SU-DHL-6 (cell line): ENCODE data around the gene SHISAL2A.
A peak's percentile ranks its signal among the peaks of the same experiment; 100 is the strongest.

ENCODE experiments used
- H2AFZ ChIP-seq: fragments of 200-600 bp; sonication (generic); 2 replicates; pipeline ENCODE4 v1.6.1; 2014; ENCODE audit warnings: low read depth, mild to moderate bottlenecking, moderate library complexity, mixed read lengths, antibody characterized with exemption, low read length; ENCODE audit not compliant: severe bottlenecking
- H3F3A ChIP-seq: fragments of 200-600 bp; shearing (Covaris generic); 2 replicates; pipeline ENCODE4 v1.6.0; 2016; ENCODE audit warnings: antibody characterized with exemption, mild to moderate bottlenecking; ENCODE audit not compliant: insufficient read depth
- H3K27ac ChIP-seq: fragments of 200-600 bp; sonication (generic); 2 replicates; pipeline ENCODE4 v1.5.1; 2016; ENCODE audit warnings: low read depth, mild to moderate bottlenecking, low read length, moderate library complexity, mixed read lengths
- H3K27me3 ChIP-seq: fragments of 200-600 bp; sonication (generic), shearing (Covaris generic); 2 replicates; pipeline ENCODE4 v1.6.0; 2014; ENCODE audit warnings: mild to moderate bottlenecking, low read length
- H3K36me3 ChIP-seq: fragments of 200-600 bp; sonication (generic); 2 replicates; pipeline ENCODE4 v1.6.1; 2014; ENCODE audit warnings: mild to moderate bottlenecking, low read length, mixed read lengths
- H3K4me2 ChIP-seq: fragments of 300-600, 200-600 bp; shearing (Covaris generic), sonication (generic); 2 replicates; pipeline ENCODE4 v1.6.0; 2014; ENCODE audit warnings: low read length, low read depth, mild to moderate bottlenecking; ENCODE audit not compliant: poor library complexity, severe bottlenecking
- H3K4me3 ChIP-seq: fragments of 200-600 bp; sonication (generic); 2 replicates; pipeline ENCODE4 v1.5.1; 2014; ENCODE audit warnings: antibody characterized with exemption, low read length, mild to moderate bottlenecking, mixed read lengths; ENCODE audit not compliant: insufficient read depth, poor library complexity, severe bottlenecking
- H3K79me2 ChIP-seq: fragments of 200-600 bp; sonication (generic); 2 replicates; pipeline ENCODE4 v1.6.1; 2014; ENCODE audit warnings: mild to moderate bottlenecking, low read length, moderate library complexity; ENCODE audit not compliant: insufficient read depth
- H3K9ac ChIP-seq: fragments of 200-600 bp; sonication (generic); 2 replicates; pipeline ENCODE4 v1.7.0; 2014; ENCODE audit warnings: mild to moderate bottlenecking, low read length
- H3K9me2 ChIP-seq: fragments of 200-600 bp; sonication (generic); replicated peaks from 2 replicates; pipeline ENCODE4 v1.6.1; 2014; ENCODE audit warnings: low read length; ENCODE audit not compliant: insufficient read depth
- H3K9me3 ChIP-seq: fragments of 200-600 bp; sonication (generic); 2 replicates; pipeline ENCODE4 v1.6.1; 2014; ENCODE audit warnings: low read length, mixed read lengths; ENCODE audit not compliant: insufficient read depth
- H4K20me1 ChIP-seq: fragments of 200-600 bp; sonication (generic); 2 replicates; pipeline ENCODE4 v1.6.1; 2014; ENCODE audit warnings: low read depth, mild to moderate bottlenecking, antibody characterized with exemption, low read length, moderate library complexity, mixed read lengths
- CTCF ChIP-seq: fragments of 200-600 bp; sonication (generic); IDR thresholded peaks from one replicate; pipeline ENCODE4 v1.5.1; 2017; ENCODE audit warnings: antibody characterized with exemption, mild to moderate bottlenecking, low read length, moderate library complexity; ENCODE audit not compliant: insufficient read depth, poor library complexity, severe bottlenecking
- EZH2phosphoT487 ChIP-seq: fragments of 200-600 bp; sonication (generic), shearing (Covaris generic); conservative IDR thresholded peaks from 2 replicates; pipeline ENCODE4 v1.6.1; 2018; ENCODE audit warnings: mild to moderate bottlenecking, antibody characterized with exemption, low read length, moderate library complexity, mixed read lengths

Gene SHISAL2A

GRCh38 chr1:52604063-52604770 lies 28.8 kb upstream of the SHISAL2A start:
- H2AFZ ChIP-seq = no peak overlapping the region
- H3K9me2 ChIP-seq = no peaks in the 10 kb centered on the region
- peaks cover 4% of the 10 kb centered on the region; the same call in 1 of the 2 replicates for H3K79me2 ChIP-seq
- peak overlapping the region; percentile 57 for H3K9ac ChIP-seq
- H3K4me2 ChIP-seq = peak overlapping the region; percentile 53
- peaks cover 13% of the 10 kb centered on the region; the same call in 1 of the 2 replicates for H3F3A ChIP-seq
- TF ChIP-seq EZH2phosphoT487 (no peak), CTCF (no peak)
- no peaks in the 10 kb centered on the region for H3K27me3 ChIP-seq
- no peaks in the 10 kb centered on the region for H4K20me1 ChIP-seq
- H3K27ac ChIP-seq = peak overlapping the region; percentile 61
- no peaks in the 10 kb centered on the region for H3K9me3 ChIP-seq
- H3K36me3 ChIP-seq = peaks cover 3% of the 10 kb centered on the region; the same call in 1 of the 2 replicates
- no peak overlapping the region for H3K4me3 ChIP-seq

GRCh38 chr1:52613636-52614373 lies 19.2 kb upstream of the SHISAL2A start:
- Histone ChIP-seq H3K36me3 (no peaks in the 10 kb centered on the region; the same call in 1 of the 2 replicates), H3K9me2 (no peaks in the 10 kb centered on the region), H2AFZ (no peak overlapping the region), H3F3A (no peaks in the 10 kb centered on the region), H4K20me1 (no peaks in the 10 kb centered on the region), H3K4me2 (no peak overlapping the region), H3K27ac (no peak overlapping the region), H3K4me3 (no peak overlapping the region), H3K9me3 (no peaks in the 10 kb centered on the region), H3K79me2 (peaks cover 7% of the 10 kb centered on the region), H3K27me3 (no peaks in the 10 kb centered on the region), H3K9ac (no peak overlapping the region)
- TF ChIP-seq EZH2phosphoT487 = no peak
- no peak for TF ChIP-seq CTCF

- H3K36me3 ChIP-seq = no peaks in the 10 kb centered on the region
- H3F3A ChIP-seq = no peaks in the 10 kb centered on the region
- H3K9me3 ChIP-seq = no peaks in the 10 kb centered on the region
- H3K27me3 ChIP-seq = no peaks in the 10 kb centered on the region
- TF ChIP-seq CTCF (no peak), EZH2phosphoT487 (no peak)
- H3K27ac ChIP-seq = no peak overlapping the region
- no peak overlapping the region for H3K9ac ChIP-seq
- H3K4me2 ChIP-seq = no peak overlapping the region
- H3K4me3 ChIP-seq = no peak overlapping the region
- no peak overlapping the region for H2AFZ ChIP-seq
- no peaks in the 10 kb centered on the region for H4K20me1 ChIP-seq
- H3K79me2 ChIP-seq = peaks cover 15% of the 10 kb centered on the region
- H3K9me2 ChIP-seq = no peaks in the 10 kb centered on the region
Observed at GRCh38 chr1:52614671-52615070, 18.3 kb upstream of the SHISAL2A start.
